ENCODE measurements around the gene KIF1B.

DNA sequence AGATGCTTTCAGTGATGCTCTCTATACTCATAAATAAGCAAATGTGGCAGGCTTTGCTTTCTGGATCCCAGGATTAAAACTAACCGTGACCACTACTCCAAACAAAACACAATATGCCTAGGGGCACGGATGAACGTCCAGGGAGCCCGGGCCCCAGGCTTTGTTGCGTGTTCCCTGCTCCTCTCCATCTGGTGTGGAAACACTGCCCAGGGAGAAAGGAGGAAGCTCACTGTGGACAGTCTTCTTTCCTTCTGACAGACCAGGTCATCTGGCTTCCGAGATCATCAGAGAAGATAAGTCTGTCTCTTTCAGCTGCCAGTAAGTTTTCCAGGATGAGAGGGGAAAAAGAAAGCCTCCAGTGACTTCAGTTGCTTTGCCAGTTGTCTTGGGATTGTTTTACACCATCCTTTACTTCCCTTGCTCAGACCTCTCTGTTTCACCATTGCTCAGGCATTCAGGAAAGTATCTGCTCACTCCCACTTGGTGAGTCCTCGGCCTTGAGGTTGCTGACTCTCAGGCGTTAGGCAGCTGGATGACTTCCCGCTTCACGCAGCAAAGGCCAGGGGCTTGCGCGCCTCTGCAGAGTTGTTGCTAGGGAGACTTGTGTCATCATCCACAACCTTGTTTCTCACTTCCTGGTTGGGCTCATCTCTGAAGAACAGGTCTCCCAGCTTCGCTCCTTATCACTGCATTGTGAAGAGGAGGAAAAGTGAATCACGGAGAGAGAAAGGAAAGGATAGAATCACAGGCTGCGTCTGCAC is 167.9 kb downstream of the KIF1B start:
- TF ChIP-seq, protein P1, sequence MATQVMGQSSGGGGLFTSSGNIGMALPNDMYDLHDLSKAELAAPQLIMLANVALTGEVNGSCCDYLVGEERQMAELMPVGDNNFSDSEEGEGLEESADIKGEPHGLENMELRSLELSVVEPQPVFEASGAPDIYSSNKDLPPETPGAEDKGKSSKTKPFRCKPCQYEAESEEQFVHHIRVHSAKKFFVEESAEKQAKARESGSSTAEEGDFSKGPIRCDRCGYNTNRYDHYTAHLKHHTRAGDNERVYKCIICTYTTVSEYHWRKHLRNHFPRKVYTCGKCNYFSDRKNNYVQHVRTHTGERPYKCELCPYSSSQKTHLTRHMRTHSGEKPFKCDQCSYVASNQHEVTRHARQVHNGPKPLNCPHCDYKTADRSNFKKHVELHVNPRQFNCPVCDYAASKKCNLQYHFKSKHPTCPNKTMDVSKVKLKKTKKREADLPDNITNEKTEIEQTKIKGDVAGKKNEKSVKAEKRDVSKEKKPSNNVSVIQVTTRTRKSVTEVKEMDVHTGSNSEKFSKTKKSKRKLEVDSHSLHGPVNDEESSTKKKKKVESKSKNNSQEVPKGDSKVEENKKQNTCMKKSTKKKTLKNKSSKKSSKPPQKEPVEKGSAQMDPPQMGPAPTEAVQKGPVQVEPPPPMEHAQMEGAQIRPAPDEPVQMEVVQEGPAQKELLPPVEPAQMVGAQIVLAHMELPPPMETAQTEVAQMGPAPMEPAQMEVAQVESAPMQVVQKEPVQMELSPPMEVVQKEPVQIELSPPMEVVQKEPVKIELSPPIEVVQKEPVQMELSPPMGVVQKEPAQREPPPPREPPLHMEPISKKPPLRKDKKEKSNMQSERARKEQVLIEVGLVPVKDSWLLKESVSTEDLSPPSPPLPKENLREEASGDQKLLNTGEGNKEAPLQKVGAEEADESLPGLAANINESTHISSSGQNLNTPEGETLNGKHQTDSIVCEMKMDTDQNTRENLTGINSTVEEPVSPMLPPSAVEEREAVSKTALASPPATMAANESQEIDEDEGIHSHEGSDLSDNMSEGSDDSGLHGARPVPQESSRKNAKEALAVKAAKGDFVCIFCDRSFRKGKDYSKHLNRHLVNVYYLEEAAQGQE (IDR thresholded peaks at IDR 0.05): no peak
- TF ChIP-seq, protein P2, sequence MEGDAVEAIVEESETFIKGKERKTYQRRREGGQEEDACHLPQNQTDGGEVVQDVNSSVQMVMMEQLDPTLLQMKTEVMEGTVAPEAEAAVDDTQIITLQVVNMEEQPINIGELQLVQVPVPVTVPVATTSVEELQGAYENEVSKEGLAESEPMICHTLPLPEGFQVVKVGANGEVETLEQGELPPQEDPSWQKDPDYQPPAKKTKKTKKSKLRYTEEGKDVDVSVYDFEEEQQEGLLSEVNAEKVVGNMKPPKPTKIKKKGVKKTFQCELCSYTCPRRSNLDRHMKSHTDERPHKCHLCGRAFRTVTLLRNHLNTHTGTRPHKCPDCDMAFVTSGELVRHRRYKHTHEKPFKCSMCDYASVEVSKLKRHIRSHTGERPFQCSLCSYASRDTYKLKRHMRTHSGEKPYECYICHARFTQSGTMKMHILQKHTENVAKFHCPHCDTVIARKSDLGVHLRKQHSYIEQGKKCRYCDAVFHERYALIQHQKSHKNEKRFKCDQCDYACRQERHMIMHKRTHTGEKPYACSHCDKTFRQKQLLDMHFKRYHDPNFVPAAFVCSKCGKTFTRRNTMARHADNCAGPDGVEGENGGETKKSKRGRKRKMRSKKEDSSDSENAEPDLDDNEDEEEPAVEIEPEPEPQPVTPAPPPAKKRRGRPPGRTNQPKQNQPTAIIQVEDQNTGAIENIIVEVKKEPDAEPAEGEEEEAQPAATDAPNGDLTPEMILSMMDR (IDR thresholded peaks at IDR 0.05; ENCODE audit: low read depth, low read length, missing input control): no peak
- TF ChIP-seq RAD21 (IDR thresholded peaks at IDR 0.05) (no peak), GABPA (IDR thresholded peaks at IDR 0.05 in 1 of 2, conservative IDR thresholded peaks at IDR 0.05 in 1 of 2) (no peak), EGR1 (IDR thresholded peaks at IDR 0.05; ENCODE audit: low read depth in 2 of 2) (no peak), RXRA (IDR thresholded peaks at IDR 0.05) (peak; percentile 59 to 77), TAF1 (conservative IDR thresholded peaks at IDR 0.05) (no peak), JUND (IDR thresholded peaks at IDR 0.05) (no peak)
- TF ChIP-seq, protein P3, sequence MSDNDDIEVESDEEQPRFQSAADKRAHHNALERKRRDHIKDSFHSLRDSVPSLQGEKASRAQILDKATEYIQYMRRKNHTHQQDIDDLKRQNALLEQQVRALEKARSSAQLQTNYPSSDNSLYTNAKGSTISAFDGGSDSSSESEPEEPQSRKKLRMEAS (IDR thresholded peaks at IDR 0.05): no peak
- TF ChIP-seq, protein P4, sequence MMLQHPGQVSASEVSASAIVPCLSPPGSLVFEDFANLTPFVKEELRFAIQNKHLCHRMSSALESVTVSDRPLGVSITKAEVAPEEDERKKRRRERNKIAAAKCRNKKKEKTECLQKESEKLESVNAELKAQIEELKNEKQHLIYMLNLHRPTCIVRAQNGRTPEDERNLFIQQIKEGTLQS (IDR thresholded peaks at IDR 0.05): no peak
- TF ChIP-seq, protein P5, sequence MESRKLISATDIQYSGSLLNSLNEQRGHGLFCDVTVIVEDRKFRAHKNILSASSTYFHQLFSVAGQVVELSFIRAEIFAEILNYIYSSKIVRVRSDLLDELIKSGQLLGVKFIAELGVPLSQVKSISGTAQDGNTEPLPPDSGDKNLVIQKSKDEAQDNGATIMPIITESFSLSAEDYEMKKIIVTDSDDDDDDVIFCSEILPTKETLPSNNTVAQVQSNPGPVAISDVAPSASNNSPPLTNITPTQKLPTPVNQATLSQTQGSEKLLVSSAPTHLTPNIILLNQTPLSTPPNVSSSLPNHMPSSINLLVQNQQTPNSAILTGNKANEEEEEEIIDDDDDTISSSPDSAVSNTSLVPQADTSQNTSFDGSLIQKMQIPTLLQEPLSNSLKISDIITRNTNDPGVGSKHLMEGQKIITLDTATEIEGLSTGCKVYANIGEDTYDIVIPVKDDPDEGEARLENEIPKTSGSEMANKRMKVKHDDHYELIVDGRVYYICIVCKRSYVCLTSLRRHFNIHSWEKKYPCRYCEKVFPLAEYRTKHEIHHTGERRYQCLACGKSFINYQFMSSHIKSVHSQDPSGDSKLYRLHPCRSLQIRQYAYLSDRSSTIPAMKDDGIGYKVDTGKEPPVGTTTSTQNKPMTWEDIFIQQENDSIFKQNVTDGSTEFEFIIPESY (IDR thresholded peaks at IDR 0.05): no peak

All from liver (tissue), 3 donors.